Endothelial cell of umbilical vein (primary cell): Measurements from ENCODE around the gene NR4A3. TPM values are rescaled to one million over a fixed set of nuclear protein-coding genes. Genes with fewer than 3 reads are reported as not detected.

Source experiments
- BruUV-seq: library from RNA; stranded (reverse); fragments of 400-500 nt; replicated peaks from 2 replicates; lab custom pipeline; 2021; lab: Mats Ljungman, UMichigan
- CTCF ChIA-PET: fragments of 300-600, 350-600 bp; sonication (Branson Sonifier 250); formaldehyde crosslinking; loops from one replicate; lab custom pipeline; 2021; ENCODE audit warnings: antibody characterized with exemption, inconsistent platforms; lab: Charles Lee
- POLR2A ChIA-PET: fragments of 300-600, 350-600 bp; sonication (Branson Sonifier 250); formaldehyde crosslinking; loops from one replicate; lab custom pipeline; 2021; ENCODE audit warnings: antibody characterized with exemption, inconsistent platforms; lab: Charles Lee
- DNase-seq: peaks from one replicate; pipeline ENCODE4 v3.0.0-alpha.2; 2011; ENCODE audit warnings: low read depth, low spot score
- FAIRE-seq: peaks from 2 replicates; lab custom pipeline; 2011; peaks lifted over from hg19 to GRCh38; lab: Jason Lieb, UNC
- H2AFZ ChIP-seq: 2 replicates; pipeline ENCODE4 v1.6.0; 2012; ENCODE audit warnings: low read depth, low read length, control low read depth, inconsistent platforms
- H3K27ac ChIP-seq: 2 replicates; pipeline ENCODE4 v1.5.1; 2011; ENCODE audit warnings: low read depth, mild to moderate bottlenecking, control low read depth, low read length, moderate library complexity; ENCODE audit not compliant: insufficient read depth
- H3K27me3 ChIP-seq, 2 experiments: 2 replicates each; pipeline versions ENCODE4 v1.6.0 to v1.6.1; 2011; ENCODE audit warnings: low read length in 2 of 2, mixed read lengths in 1 of 2; ENCODE audit not compliant: control insufficient read depth in 2 of 2, insufficient read depth in 2 of 2
- H3K36me3 ChIP-seq, 2 experiments: 2 replicates in 1 of 2; 3 replicates in 1 of 2; pipeline ENCODE4 v1.5.1; 2011; ENCODE audit warnings: low read length in 2 of 2, mild to moderate bottlenecking in 1 of 2, moderate library complexity in 1 of 2; ENCODE audit not compliant: control insufficient read depth in 2 of 2, insufficient read depth in 2 of 2; ENCODE audit errors: extremely low read depth in 1 of 2
- H3K4me1 ChIP-seq: 3 replicates; pipeline ENCODE4 v1.5.1; 2011; ENCODE audit warnings: mild to moderate bottlenecking, low read length; ENCODE audit not compliant: control insufficient read depth, insufficient read depth; ENCODE audit errors: extremely low read depth
- H3K4me2 ChIP-seq: 2 replicates; pipeline ENCODE4 v1.6.1; 2011; ENCODE audit warnings: low read length, control low read depth, mixed read lengths; ENCODE audit not compliant: insufficient read depth
- H3K4me3 ChIP-seq, 3 experiments: fragments of 200-600 bp in 1 of 3; sonication (generic), shearing (Covaris generic) in 1 of 3; replicated peaks in 1 of 3; 2 replicates each; pipeline ENCODE4 v1.5.1; 2011 to 2016; ENCODE audit warnings: control low read depth in 3 of 3, low read length in 3 of 3, mild to moderate bottlenecking in 2 of 3, inconsistent platforms in 1 of 3, low read depth in 1 of 3, moderate library complexity in 1 of 3; ENCODE audit not compliant: insufficient read depth in 1 of 3
- H3K79me2 ChIP-seq: 2 replicates; pipeline ENCODE4 v1.6.0; 2012; ENCODE audit warnings: low read length, inconsistent platforms; ENCODE audit not compliant: control insufficient read depth, insufficient read depth
- H3K9ac ChIP-seq: replicated peaks from 2 replicates; pipeline ENCODE3; 2011; ENCODE audit warnings: low read length, control low read depth; ENCODE audit not compliant: insufficient read depth; ENCODE audit errors: extremely low read depth
- H3K9me1 ChIP-seq: replicated peaks from 3 replicates; pipeline ENCODE4 v1.6.0; 2011; ENCODE audit warnings: mild to moderate bottlenecking, low read length; ENCODE audit not compliant: control insufficient read depth, insufficient read depth; ENCODE audit errors: extremely low read depth
- H3K9me3 ChIP-seq: replicated peaks from 2 replicates; pipeline ENCODE4 v1.5.1; 2012; ENCODE audit warnings: low read length, inconsistent platforms; ENCODE audit not compliant: control insufficient read depth, insufficient read depth
- H4K20me1 ChIP-seq: replicated peaks from 2 replicates; pipeline ENCODE3; 2011; ENCODE audit warnings: mild to moderate bottlenecking, low read length; ENCODE audit not compliant: control insufficient read depth, insufficient read depth; ENCODE audit errors: extremely low read depth
- CTCF ChIP-seq, 2 donors: IDR thresholded peaks; 1 replicate in 1 of 2; 2 replicates in 1 of 2; pipeline ENCODE4 v1.5.1; 2011; ENCODE audit warnings: low read length in 2 of 2, mild to moderate bottlenecking in 2 of 2, moderate library complexity in 2 of 2, control low read depth in 1 of 2, inconsistent platforms in 1 of 2, low read depth in 1 of 2; ENCODE audit not compliant: insufficient read depth in 1 of 2; ENCODE audit errors: extremely low read depth in 1 of 2
- EZH2 ChIP-seq: IDR thresholded peaks from 2 replicates; pipeline ENCODE4 v1.6.1; 2012; ENCODE audit warnings: borderline replicate concordance, low read depth, mild to moderate bottlenecking, moderate library complexity, low read length, inconsistent platforms; ENCODE audit not compliant: severe bottlenecking
- FOS ChIP-seq: IDR thresholded peaks from 2 replicates; pipeline ENCODE4 v1.6.1; 2011; ENCODE audit warnings: mild to moderate bottlenecking, low read length, moderate library complexity, borderline replicate concordance; ENCODE audit not compliant: insufficient read depth
- GATA2 ChIP-seq: IDR thresholded peaks from 2 replicates; pipeline ENCODE4 v1.7.0; 2011; ENCODE audit warnings: low read depth, mild to moderate bottlenecking, moderate library complexity, mixed read lengths, low read length; ENCODE audit not compliant: insufficient read length, insufficient read depth
- JUN ChIP-seq: IDR thresholded peaks from 2 replicates; pipeline ENCODE4 v1.6.1; 2011; ENCODE audit warnings: borderline replicate concordance, low read depth; ENCODE audit not compliant: insufficient read length, insufficient read depth
- MAX ChIP-seq: IDR thresholded peaks from 2 replicates; pipeline ENCODE4 v1.6.1; 2011; ENCODE audit not compliant: insufficient read depth, insufficient read length
- MYC ChIP-seq: IDR thresholded peaks from one replicate; pipeline ENCODE4 v1.6.1; 2011; ENCODE audit warnings: mild to moderate bottlenecking, low read depth, low read length
- POLR2A ChIP-seq: IDR thresholded peaks from 2 replicates; pipeline ENCODE4 v1.6.1; 2012; ENCODE audit warnings: low read depth, mild to moderate bottlenecking, control low read depth, low read length
- POLR2AphosphoS5 ChIP-seq: IDR thresholded peaks from 2 replicates; pipeline ENCODE4 v1.6.1; 2012; ENCODE audit warnings: low read depth, mild to moderate bottlenecking, control low read depth, low read length, moderate library complexity; ENCODE audit not compliant: insufficient read depth
- dilution Hi-C: fragments of 300-500 bp; cut with MboI; formaldehyde crosslinking; loops from one replicate; pipeline ENCODE4 v1.15.0; 2019; ENCODE audit warnings: low sequenced_read_pairs; ENCODE audit not compliant: extremely low pct_ligation_motif_present
- intact Hi-C: fragments of 100-400 bp; cut with micrococcal nuclease; formaldehyde crosslinking; loops from one replicate; pipeline ENCODE4 v1.10.0; 2022
- polyA plus RNA-seq, 4 experiments: library from polyadenylated mRNA; depleted of rRNA in 3 of 4; stranded (reverse) in 3 of 4; unstranded in 1 of 4; fragments of >200 nt; gene quantifications; 2 replicates each; pipeline versions ENCODE4 v1.2.1 to v1.2.3, GENCODE V29; 2011 to 2012; ENCODE audit warnings: missing spikeins in 1 of 4
- total RNA-seq: library from RNA; stranded (reverse); gene quantifications from 2 replicates; pipeline ENCODE4 v1.2.3, GENCODE V29; 2021

NR4A3 gene
- total and polyA plus RNA-seq, 2 donors (not counting 3 experiments of a cell fraction or from before 2014, with no cell fraction given) = 0.11 to 0.22 TPM

DNA sequence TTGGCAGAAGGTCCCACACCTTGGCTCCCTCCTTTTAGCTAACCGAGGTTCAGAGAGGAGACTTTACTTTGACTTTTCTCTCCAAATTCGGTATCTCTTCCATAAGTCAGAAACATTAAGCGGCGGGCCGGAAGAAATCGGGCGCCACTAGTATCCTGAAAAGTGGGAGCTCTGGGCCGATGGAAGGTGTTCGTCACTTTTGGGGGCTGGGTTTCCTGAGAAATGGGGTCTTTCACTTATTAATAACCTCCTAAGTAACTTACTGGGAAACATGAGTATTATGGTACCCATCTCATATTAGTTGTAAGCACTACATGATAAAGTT lies 85.5 kb downstream of the NR4A3 start:
- Histone ChIP-seq H3K4me2 (peak overlapping the region; percentile 88), H3K27ac (peak overlapping the region; percentile 86), H3K79me2 (no peaks in the 10 kb centered on the region), H3K9me1 (no peaks in the 10 kb centered on the region), H3K9me3 (no peaks in the 10 kb centered on the region), H3K36me3 (no peaks in the 10 kb centered on the region), H2AFZ (peak overlapping the region; percentile 93), H4K20me1 (no peaks in the 10 kb centered on the region), H3K27me3 (no peaks in the 10 kb centered on the region), H3K4me3 (peak overlapping the region; percentile 68 to 90 (median 70)), H3K9ac (peak overlapping the region; percentile 90), H3K4me1 (peaks cover 3% of the 10 kb centered on the region)
- ChIA-PET CTCF (interaction anchor here (0.6 to 0.7 kb wide), 2 partner anchors 8 to 87 kb away, joined by 3 read pairs; no protein-coding TSS in a partner anchor), POLR2A (no interaction called here)
- intact Hi-C loops = loop anchor here (2.0 to 5.0 kb wide), 2 partner anchors 42 to 640 kb away; no protein-coding TSS in a partner anchor
- TF ChIP-seq FOS = no peak
- TF ChIP-seq CTCF (IDR thresholded peaks at IDR 0.05; ENCODE audit: extremely low read depth in 1 of 2, insufficient read depth in 1 of 2, low read depth in 1 of 2, low read length in 2 of 2) = no peak
- TF ChIP-seq MAX = no peak
- TF ChIP-seq POLR2AphosphoS5 = no peak
- no peak for TF ChIP-seq EZH2
- no peak for TF ChIP-seq POLR2A
- no peak for TF ChIP-seq GATA2
- no peak for TF ChIP-seq JUN
- TF ChIP-seq MYC = no peak
- dilution Hi-C loops = no loop called here
- FAIRE-seq (no peak), DNase-seq (no peak)
- BruUV-seq = no TSS peak
